BJ (cell line): ENCODE measurements around the gene RFX7. TPM values are rescaled to one million over a fixed set of nuclear protein-coding genes. Genes with fewer than 3 reads are reported as not detected.
"Not testable (repeated sequence)": the region's sequence is repeated elsewhere in the genome, so short reads cannot be mapped to it uniquely, and the experiment has no call there.

Experiments used
- CTCF ChIA-PET: fragments of 350-600 bp; formaldehyde crosslinking; extraction: SDS; loops from one replicate; lab custom pipeline; 2021; ENCODE audit warnings: antibody characterized with exemption, inconsistent platforms; lab: Yijun Ruan, JAX
- POLR2A ChIA-PET: fragments of 300-600 bp; sonication (Branson Sonifier 250); formaldehyde crosslinking; extraction: SDS; loops from one replicate; lab custom pipeline; 2021; ENCODE audit warnings: antibody characterized with exemption; lab: Charles Lee
- DNase-seq: peaks from one replicate; pipeline ENCODE4 v3.0.0-alpha.2; 2011; ENCODE audit warnings: low read depth
- H3K27me3 ChIP-seq: 2 replicates; pipeline ENCODE4 v1.6.0; 2011; ENCODE audit warnings: low read length; ENCODE audit not compliant: control insufficient read depth, insufficient read depth
- H3K36me3 ChIP-seq: 2 replicates; pipeline ENCODE4 v1.5.1; 2011; ENCODE audit warnings: low read length; ENCODE audit not compliant: control insufficient read depth, insufficient read depth
- H3K4me3 ChIP-seq: 2 replicates; pipeline ENCODE4 v1.5.1; 2011; ENCODE audit warnings: low read depth, mild to moderate bottlenecking, control low read depth, low read length
- polyA plus RNA-seq: library from polyadenylated mRNA; depleted of rRNA; stranded (reverse); fragments of >200 nt; gene quantifications from 2 replicates; pipeline ENCODE4 v1.2.3, GENCODE V29; 2011
- TF ChIP-seq, protein P1 (sequence below): IDR thresholded peaks from 2 replicates; pipeline ENCODE4 v1.5.1; 2011; ENCODE audit warnings: low read depth, mild to moderate bottlenecking, control low read depth, inconsistent platforms, low read length, moderate library complexity; ENCODE audit not compliant: insufficient read depth

The RFX7 gene
- polyA plus RNA-seq, 1 experiment: 3.5 TPM

DNA sequence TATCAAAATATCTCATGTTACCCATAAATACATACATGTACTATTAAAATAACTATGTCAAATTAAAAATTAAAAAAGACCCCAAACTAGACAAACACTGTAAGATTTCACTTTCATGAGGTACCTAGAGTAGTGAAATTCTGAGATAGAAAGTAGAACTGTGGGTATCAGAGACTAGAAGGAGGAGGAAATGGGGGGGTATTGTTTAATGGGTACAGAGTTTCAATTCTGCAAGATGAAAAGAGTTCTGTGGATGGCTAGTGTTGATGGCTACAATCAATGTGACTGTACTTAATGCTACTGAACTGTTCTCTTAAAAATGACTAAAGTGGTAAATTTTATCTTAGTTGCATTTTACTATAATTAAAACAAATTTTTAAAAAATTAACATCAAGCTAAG is 36.6 kb downstream of the RFX7 start:
- Histone ChIP-seq H3K4me3 (no peak overlapping the region), H3K36me3 (no peaks in the 10 kb centered on the region), H3K27me3 (no peaks in the 10 kb centered on the region)
- TF ChIP-seq, protein P1, sequence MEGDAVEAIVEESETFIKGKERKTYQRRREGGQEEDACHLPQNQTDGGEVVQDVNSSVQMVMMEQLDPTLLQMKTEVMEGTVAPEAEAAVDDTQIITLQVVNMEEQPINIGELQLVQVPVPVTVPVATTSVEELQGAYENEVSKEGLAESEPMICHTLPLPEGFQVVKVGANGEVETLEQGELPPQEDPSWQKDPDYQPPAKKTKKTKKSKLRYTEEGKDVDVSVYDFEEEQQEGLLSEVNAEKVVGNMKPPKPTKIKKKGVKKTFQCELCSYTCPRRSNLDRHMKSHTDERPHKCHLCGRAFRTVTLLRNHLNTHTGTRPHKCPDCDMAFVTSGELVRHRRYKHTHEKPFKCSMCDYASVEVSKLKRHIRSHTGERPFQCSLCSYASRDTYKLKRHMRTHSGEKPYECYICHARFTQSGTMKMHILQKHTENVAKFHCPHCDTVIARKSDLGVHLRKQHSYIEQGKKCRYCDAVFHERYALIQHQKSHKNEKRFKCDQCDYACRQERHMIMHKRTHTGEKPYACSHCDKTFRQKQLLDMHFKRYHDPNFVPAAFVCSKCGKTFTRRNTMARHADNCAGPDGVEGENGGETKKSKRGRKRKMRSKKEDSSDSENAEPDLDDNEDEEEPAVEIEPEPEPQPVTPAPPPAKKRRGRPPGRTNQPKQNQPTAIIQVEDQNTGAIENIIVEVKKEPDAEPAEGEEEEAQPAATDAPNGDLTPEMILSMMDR: no peak
- CTCF ChIA-PET: no interaction called here
- DNase-seq: no peak
- POLR2A ChIA-PET: no interaction called here

DNA sequence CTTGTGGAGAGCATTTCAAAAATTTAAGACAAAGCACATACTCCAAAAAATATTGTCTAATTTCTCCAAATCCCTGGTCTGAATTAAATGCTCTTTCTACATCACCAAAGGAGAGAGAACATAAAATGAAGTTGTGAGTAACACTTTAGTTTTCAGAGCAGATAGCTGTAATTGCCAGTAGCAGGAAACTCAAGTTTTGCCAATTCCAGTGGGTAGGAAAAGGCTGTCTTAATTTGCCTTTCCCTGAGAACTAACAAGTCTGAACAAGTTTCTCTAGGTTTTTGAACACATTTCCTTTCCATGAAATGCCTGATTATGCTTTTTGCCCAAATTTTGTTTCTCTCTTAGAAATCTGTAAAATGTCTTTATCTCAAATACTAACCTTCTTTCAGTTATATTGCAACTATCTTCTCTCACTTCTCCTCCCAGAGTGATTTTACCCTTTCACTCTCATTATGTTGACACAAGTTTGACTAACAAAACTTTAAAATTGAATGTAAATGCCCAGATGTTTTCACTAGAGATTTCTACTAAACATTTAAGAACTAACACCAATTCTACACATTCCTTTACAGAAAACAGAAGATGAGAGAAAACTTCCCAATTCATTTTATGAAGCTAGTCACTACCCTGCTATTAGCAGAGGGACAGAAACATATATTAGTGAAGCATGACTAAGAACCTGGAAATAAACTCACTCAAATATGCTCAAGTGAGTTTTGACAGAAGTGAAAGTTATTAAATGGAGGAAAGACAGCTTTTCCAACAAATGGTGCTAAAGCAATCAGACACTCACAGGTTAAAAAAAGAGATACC is 38.4 kb downstream of the RFX7 start:
- Histone ChIP-seq H3K27me3 (no peaks in the 10 kb centered on the region), H3K36me3 (no peaks in the 10 kb centered on the region), H3K4me3 (no peak overlapping the region)
- ChIA-PET POLR2A (interaction anchor here (0.6 kb wide), 1 partner anchor 984 kb away, joined by 3 read pairs; no protein-coding TSS in a partner anchor), CTCF (interaction anchor here (0.5 to 1.3 kb wide), 5 partner anchors 11 to 1266 kb away, joined by 3 to 4 read pairs (median 3); no protein-coding TSS in a partner anchor)
- TF ChIP-seq, protein P1: no peak
- DNase-seq: no peak

DNA sequence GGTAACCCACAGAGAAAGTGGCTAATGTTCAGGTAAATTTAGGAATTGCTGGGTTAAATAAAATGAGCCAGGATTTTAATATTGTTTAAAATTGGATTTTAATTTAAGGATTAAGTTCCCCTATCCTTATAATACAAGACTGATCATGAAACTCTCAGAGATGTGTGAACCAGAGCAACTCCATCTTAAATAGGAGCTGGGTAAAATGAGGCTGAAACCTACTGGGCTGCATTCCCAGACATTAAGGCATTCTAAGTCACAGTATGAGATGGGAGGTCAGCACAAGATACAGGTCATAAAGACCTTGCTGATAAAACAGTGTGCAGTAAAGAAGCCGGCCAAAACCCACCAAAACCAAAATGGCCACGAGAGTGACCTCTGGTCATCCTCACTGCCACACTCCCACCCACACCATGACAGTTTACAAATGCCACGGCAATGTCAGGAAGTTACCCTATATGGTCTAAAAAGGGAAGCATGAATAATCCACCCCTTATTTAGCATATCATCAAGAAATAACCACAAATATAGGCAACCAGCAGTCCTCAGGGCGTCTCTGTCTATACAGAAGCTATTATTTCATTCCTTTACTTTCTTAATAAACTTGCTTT is 40.3 kb downstream of the RFX7 start:
- H3K4me3 ChIP-seq, DNase-seq, H3K27me3 ChIP-seq, POLR2A ChIA-PET, H3K36me3 ChIP-seq: not testable (repeated sequence)
- CTCF ChIA-PET: interaction anchor here (1.3 kb wide), 1 partner anchor 42 kb away, joined by 3 read pairs; no protein-coding TSS in a partner anchor

DNA sequence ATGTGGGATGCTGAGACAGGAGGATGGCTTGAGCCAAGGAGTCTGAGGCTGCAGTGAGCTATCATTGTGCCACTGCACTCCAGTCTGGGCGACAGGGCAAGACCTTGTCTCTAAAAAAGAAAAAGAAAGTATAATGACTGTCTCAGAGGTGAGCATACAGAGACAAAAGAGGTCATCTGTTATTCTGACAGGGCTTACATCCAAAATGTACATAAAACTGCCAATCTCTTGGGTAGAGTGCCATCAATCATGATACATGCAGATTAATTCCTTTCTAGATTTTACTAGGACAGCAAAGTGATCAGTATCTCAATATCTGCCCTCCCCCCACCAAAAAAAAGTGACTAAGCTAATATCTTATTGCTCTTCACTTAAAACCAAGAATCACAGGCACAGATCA is 41.0 kb downstream of the RFX7 start:
- POLR2A ChIA-PET: no interaction called here

DNA sequence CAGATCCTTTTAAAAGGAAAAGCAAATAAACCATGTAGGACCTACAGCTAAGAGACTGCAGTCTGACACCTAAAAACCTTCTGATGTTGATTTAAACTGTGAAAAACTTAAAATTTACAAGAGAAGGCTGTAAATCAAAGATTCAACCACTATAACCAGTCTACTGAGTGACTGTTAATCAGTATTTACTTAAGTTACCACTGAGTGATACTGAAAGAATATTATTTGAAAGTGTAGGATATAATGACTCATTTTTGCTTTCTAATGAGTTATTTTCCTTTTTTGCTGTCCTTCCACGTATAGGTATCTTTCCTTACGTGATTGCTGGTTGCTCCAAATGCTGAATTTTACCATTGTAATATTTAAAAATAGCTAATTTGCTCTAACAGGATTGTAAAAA is 44.6 kb downstream of the RFX7 start:
- no peak for DNase-seq
- CTCF ChIA-PET: interaction anchor here (1.5 kb wide), 1 partner anchor 18 kb away, joined by 3 read pairs; no protein-coding TSS in a partner anchor

More for the DNA sequence above, 41.0 kb downstream of the RFX7 start:
- no peak for DNase-seq
- Histone ChIP-seq H3K4me3 (no peak overlapping the region), H3K36me3 (no peaks in the 10 kb centered on the region), H3K27me3 (no peaks in the 10 kb centered on the region)
- TF ChIP-seq, protein P1: no peak
- CTCF ChIA-PET: no interaction called here

More for the DNA sequence above, 44.6 kb downstream of the RFX7 start:
- POLR2A ChIA-PET: no interaction called here
- TF ChIP-seq, protein P1: no peak
- Histone ChIP-seq H3K4me3 (no peak overlapping the region), H3K27me3 (no peaks in the 10 kb centered on the region), H3K36me3 (peaks cover 2% of the 10 kb centered on the region)
